ENCODE results near the gene GSTT4.
"Not testable (repeated sequence)": the region's sequence is repeated elsewhere in the genome, so short reads cannot be mapped to it uniquely, and the experiment has no call there.

DNA sequence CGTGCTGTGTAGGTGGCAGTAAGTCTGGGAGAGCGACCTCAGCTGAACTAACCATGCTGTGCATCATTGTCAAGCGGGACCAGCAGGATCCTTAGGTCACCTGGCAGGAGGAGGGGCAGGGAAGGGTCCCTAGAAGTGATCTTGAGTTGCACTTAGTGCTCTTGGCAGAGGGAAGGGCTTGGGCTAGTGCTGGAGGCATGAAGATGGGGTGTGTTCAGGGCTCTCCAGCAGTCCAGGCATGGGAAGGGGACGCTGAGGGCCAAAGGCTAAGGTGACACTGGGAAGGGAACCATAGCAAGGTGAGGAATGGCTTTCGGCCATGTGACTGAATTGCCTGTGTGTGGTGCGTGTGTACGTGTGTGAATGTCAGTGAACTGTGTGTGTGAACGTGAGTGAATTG lies 19.2 kb downstream of the GSTT4 start:
- not testable (repeated sequence) for TF ChIP-seq HDGF (IDR thresholded peaks at IDR 0.05; ENCODE audit: borderline replicate concordance); ELF4 (IDR thresholded peaks at IDR 0.05); SP1 (IDR thresholded peaks at IDR 0.05); TARDBP (IDR thresholded peaks at IDR 0.05); BHLHE40 (IDR thresholded peaks at IDR 0.05; ENCODE audit: borderline replicate concordance); FOXK2 (IDR thresholded peaks at IDR 0.05); CTBP1 (IDR thresholded peaks at IDR 0.05; ENCODE audit: borderline replicate concordance); FOXA1 (IDR thresholded peaks at IDR 0.05); ZNF384 (IDR thresholded peaks at IDR 0.05); LEF1 (IDR thresholded peaks at IDR 0.05; ENCODE audit: borderline replicate concordance); SUZ12 (IDR thresholded peaks at IDR 0.05); FOXM1 (IDR thresholded peaks at IDR 0.05; ENCODE audit: borderline replicate concordance); ARNT (IDR thresholded peaks at IDR 0.05); PKNOX1 (IDR thresholded peaks at IDR 0.05)
